GF-D8 (cell line): Measurements from ENCODE around the gene TRAFD1.

ENCODE experiments used
- DNase-seq: peaks from one replicate; lab custom pipeline; 2025; lab: John Stamatoyannopoulos, UW

The TRAFD1 gene

DNA sequence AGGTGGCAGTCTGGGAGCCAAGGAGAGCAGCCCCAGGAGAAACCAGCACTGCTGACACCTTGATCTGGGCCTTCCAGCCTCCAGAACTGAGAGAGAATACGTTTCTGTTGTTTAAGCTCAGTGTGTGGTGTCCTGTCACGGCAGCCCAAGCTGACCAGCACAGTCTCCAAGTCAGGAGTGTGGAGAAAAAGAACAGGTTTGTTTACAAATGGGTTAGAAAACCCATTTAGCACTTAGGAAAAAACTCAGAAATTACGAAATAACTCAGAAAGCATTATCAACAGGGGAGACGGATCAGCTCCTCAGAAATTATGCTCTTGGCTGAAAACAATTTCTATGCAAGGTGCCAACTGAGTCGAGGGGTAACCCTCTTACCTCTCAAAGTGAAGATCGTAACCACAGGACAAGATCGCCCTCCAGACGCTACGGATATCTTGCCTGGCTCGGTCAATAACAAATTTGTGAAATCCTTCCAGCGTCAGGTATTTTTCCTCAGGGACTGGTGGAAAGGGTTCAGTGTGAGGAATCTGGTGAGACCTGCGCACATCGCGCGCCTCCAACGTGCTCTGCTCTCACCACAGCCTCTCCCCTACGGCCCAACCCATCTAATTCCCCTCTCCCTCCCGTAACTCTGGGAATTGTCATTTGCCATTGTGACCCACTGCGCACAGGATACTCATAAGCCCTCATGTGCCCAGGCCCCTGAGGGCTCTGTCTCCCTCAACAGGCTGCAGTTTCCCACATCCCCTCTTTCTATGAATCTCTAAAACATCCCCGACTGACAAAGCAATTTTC, 50.2 kb downstream of the TRAFD1 start:
- no peak for DNase-seq

DNA sequence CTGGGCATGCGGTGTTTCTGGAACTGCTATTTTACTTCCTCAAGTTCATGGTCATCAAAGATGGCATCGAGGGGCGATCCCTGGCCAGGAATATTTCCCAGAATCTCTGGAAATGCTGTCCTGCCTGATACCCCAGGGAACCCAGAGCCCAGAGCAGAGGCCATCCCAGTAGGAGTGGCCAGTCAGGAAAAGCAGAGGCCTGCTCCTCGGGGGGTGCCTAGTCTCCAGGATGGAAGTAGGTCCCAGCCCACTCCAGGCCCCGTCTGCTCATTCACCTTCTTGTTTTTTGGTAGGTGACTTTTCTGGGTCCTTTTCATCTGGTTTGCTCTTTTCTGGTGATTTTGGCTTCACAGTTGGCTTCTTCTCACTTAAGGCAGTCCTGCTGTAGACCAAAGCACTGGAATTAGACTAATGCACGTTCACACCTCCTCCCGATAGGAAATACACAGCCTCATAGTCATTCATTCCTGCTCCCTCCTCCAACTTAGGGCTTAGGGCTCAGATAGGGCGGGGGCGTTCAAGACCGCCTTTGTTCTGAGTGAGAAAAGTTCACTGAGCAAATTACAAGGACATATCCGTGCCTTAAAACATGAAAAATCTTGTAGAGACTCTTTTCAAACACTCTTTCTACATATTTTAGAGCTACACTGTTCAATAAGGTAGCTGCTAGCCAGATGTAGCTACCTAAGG, 51.1 kb downstream of the TRAFD1 start:
- no peak for DNase-seq

DNA sequence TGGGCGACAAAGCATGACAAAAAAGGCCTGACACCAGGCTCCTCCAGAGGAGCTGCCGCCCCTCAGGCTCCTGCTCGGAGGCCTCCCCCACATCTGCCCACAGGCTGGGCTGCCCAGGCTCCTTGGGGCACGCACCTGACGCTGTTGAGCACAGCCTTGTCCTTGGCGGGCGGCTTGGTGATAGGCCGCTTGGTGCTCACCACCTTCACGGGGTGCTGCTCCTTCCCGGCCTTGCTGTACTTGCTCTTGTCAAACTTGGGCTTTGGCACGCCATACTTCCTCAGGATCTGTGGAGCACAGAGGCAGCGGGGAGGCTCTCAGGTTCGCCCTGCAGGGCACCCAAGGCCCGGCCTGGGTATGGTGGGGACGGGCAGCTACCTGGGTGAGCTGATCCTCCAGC, 53.4 kb downstream of the TRAFD1 start:
- no peak for DNase-seq

DNA sequence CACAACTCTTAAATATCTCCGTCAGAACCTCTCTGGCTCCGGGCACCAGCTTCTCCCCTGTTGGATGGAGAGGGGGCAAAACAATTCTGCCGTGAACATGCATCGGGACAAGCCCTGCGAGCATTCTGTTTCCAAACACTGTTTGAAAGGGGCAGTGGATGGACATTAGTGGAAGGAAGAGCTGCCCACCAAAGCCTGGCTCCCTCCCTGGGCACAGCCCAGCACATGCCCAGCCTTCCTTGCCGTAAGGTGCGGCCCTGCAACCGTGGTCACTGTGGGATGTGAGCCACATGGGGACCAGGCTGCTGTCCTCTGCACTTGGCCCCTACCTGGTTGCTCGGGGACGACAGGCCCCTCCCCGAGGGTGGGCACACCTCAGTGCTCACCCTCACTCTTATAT, 54.0 kb downstream of the TRAFD1 start:
- DNase-seq, result no peak

DNA sequence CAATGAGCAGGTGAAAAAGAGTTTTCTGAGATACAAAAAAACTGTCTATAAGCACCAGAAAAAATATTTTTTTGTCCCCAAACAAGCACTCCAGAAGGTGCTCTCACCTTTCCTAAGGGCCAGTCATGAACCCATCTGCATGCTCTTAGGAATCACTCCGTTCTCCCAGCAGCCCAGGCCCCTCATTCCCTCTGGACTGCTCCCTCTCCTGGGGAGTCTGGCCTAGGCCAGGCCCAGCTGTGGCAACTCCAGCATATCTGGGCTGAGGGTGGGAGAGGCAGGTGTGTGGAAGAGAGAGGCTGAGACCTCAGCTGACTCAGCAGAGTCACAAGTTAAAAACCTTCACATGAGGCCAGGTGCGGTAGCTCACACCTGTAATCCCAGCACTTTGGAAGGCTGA, 54.6 kb downstream of the TRAFD1 start:
- DNase-seq, result no peak

DNA sequence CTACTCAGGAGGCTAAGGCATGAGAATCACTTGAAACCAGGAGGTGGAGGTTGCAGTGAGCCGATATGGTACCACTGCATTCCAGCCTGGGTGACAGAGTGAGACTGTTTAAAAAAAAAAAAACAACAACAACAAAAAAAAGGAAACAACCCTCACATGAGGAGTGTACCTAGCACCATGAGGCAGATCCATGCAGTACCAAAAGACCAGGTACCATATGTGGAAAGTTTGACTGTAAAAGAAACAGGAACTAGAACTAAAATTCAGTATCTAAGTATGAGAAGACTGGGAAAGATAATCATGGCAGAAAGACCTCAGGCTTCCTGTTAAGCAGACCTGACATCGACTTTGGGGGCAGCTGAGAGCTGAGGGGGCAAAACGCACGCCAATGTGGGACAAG, 55.1 kb downstream of the TRAFD1 start:
- no peak for DNase-seq

DNA sequence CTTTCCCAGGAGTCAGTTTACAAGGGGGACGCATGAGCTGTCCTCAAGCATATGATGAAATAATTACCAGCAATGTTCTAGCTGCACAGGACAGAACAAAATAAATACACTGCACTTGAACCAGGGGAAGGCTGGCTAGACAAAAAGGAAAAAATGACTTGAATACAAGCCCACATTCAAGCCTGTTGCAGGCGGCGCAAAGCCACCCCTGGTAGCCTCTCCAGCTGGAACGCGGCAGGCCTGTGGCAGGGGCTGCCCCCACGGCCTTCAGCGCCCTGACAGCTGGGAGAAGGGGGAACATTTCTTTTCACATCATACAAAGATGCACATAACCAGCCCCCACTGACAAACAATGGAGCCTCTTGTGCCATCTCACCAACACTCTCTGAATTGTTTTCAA, 57.1 kb downstream of the TRAFD1 start:
- no peak for DNase-seq

DNA sequence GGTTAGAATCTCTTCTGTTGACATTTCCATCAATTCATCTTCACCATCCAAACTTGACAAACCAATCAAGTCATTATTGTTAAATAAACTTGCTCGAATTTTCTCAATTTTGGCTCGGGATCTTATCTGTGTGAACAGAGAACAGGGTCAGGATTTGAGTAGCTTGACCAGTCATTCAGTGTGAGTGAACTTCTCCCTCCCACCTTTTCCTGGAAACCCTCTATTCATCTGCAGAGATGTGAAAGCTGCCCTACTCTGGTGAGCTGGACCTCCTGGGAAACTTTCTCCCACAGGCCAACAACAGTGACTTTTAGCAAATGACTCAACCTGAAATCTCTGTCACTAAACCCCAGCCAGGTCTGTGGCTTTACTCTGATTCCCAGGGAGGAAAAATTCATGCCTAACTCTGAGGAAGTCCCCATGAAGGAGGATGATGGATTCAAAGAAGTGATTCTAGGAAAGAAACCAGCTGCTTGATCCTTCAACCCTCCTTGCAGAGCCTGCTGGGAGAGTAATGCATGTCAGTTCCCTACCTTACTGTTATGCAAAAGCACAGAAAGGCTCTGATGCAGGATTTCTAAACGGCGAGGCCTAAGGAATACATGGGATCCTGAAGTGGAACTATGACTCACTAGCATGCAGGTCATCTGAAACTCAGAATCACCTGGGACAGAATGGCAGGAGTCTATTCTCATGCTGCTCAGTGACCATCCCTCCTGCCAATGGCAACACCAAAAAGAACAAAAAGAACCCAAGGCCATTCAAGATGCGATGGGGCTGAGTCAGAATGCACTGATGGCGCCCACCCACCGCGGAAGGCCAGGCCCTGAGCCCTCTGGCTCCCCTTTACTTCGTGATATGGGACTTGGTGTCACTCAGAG, 58.0 kb downstream of the TRAFD1 start:
- DNase-seq, result no peak

DNA sequence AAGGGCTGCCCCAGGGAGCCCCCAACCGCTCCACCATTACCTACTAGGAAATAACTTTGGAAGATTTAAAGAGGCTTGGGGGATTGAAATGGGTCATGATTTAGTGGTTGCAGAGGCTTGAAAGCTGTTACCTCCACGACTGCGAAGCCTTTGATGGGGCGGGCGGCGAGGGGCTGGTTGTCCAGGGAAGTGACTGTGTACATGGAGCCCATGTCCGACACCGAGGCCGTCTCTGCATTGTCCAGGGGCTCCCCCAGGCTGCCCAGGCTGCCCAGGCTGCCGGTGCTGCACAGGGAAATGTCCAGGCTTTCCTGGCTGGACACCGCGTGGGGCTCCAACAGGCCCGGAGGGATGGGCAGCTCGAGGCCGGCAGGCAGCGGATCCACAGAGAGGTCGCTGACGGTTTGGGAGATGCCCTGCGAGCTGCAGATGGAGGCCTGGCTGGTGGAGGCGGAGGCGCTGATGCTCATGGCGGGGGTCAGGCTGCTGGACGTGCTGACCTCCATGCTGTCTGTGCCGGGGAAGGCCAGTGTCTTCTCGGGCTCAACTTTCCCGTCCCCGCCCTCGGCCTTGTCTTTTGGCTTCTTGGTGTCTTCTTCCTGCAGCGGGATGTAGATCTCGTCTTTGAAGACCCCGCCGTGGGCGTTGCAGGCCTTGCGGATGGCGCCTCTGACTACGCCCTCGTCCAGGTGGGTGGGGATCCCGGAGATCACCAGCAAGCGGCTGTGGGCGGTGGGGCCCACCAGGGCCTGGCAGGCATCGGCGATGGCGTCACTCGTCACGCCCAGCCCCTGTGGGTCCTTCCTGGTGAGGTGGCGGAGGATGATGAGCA, 58.9 kb downstream of the TRAFD1 start:
- DNase-seq, result no peak

DNA sequence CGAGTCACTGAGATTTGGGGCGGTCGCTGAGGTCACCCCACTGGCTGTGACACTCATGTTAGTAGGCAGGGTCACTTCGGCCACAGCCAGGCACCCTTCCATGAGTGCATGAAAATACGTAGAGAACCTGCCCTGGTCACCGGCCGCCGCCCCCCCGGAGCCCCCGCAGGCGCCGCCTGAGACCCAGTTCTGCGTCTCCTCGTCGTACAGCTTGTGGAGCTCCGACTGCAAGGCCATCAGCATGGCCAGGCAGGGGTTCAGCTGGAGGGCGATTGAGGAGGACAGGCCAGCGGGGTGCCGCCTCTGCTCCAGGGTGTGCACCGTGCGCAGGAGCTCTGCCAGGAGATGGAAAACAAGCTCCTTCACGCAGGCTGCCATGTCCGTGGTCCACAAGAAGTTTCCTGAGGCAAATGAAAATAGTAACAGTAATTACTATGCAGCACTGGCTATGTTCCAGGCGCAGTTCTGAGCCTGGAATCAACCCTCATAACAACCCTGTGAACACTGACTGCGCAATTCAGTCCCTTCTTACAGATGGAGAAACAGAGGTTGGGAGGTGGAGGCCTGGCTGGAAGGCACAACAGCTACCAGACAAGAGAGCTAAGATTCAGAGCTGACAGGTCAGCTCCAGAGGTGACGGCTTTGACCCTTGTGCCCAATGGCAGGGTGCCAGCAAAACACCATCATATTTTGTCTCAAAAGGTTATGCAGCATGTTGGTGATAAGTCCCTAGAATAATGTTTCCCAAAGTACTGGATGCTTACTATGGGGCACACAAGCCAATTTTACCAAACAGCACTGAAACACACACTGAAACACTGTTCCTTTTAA, 59.9 kb downstream of the TRAFD1 start:
- no peak for DNase-seq

DNA sequence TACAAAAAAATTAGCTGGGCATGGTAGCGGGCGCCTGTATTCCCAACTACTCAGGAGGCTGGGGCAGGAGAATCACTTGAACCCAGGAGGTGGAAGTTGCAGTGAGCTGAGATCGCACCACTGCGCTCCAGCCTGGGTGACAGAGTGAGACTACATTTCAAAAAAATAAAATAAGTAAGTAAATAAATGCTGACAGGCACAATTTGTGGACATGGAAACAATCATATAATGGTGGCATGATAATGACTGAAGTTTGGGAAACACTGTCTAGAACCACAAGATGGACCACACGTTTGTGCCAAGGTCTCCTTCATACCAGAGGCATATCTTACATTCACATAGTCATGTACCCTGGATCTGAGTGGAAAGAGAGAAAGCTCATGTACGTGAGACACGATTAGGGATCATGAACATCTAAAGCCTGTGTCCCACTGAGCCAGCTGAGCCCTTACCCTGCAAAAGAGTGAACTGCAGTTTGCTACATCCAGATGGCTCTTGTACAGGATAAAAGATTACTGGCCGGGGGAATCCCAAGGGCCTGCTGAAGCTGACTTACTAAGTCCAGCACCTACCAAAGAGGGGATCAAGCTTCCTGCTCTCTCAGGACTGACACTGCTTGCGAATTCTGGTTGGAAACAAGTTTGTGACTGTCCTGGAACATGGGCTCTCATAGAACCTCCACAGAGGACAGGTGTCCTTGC, 62.9 kb downstream of the TRAFD1 start:
- DNase-seq, result no peak

DNA sequence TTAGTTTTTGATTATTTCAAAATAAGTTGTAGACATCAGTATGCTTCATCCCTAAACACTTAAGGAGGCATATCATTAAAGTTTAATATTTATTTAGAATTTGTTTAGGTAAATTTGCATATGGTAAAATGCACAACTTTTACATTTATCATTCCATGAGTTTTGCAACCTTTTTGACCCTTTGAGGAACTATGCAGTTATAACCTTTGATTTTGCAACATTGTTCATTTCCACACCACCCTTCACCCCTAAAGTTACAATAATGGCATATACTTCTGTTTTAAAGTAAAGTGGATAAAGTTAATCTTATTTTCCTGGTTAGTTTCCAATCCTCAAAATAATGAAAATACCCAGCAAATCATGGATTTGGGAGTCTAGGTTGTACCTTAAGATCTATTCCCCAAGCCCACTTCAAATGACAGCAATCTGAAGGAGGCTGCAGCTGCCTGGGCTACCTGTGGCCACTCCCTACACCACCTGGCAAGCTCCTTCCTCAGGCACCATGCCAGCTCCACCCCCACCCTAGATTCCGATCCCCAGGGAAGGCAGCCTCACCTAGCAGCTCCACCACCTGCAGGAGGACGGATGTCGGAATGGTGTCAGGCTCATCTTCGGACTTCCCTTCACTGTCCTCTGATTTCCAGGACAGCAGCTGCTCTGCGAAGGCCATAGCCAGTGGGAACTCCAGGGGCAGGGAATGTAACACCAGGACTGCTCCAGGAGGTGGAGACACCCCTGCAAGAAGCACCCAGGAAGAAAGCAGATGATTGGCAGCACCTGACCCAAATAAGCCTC, 65.1 kb downstream of the TRAFD1 start:
- DNase-seq, result no peak

DNA sequence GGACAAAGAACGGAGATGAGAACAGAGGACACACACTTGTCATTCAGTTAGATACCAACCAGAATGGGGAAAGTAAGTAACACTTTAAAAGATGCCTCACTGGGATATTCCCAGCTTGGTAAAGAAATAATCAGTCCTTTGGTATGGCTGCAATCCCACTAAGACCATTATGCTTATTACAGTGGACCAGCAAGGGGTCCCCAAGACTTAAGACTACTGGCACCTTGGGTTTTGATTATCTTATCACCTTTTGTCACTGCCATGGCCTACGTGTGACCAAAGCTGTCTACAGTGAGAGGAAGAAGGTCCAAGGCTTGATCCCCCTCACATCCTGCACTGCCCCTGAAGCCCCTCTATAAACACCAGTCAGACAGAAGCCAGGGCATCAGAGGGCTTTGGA, 65.8 kb downstream of the TRAFD1 start:
- no peak for DNase-seq

DNA sequence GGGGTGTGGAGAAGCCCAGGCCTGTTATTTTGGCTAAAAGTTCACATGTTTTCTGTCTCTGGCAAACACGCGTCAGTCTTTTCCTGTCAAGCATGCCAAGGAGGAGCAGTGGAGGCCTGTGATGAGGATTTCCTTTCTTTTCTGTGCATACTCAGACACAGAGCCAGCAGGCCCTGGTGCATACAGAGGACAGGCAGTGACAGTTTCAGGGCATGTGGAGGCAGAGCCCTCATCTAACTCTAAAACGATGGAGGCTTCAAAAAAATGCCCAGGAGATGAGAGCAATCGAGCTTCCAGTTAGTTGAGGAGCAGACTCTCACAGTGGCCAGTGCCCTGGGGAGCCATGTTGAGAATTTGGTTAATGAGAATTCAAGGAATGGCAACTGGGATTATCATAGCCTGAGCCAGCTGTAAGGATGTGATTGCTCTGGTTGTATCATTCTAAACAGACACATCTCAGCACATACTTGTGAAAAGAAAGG, 66.5 kb downstream of the TRAFD1 start:
- DNase-seq, result no peak

DNA sequence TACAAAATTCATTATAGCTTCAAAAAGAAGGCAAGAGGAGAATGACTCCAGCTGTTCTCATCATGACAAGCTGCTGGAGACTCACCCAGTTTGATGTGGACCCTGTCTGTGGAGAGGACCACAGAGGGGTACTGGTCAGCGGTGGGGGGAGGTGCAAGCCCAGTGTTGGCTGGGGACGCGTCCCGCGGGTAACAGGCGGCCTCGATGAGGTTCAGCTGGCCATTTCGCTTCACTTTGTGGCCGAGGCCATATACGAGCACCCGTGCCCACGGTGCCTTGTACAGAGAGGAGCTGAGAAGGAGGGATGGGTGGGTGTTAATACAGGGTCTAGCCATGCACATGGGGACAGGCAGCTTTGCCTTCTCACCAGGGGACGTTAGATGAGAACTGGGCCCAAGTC, 67.1 kb downstream of the TRAFD1 start:
- no peak for DNase-seq

DNA sequence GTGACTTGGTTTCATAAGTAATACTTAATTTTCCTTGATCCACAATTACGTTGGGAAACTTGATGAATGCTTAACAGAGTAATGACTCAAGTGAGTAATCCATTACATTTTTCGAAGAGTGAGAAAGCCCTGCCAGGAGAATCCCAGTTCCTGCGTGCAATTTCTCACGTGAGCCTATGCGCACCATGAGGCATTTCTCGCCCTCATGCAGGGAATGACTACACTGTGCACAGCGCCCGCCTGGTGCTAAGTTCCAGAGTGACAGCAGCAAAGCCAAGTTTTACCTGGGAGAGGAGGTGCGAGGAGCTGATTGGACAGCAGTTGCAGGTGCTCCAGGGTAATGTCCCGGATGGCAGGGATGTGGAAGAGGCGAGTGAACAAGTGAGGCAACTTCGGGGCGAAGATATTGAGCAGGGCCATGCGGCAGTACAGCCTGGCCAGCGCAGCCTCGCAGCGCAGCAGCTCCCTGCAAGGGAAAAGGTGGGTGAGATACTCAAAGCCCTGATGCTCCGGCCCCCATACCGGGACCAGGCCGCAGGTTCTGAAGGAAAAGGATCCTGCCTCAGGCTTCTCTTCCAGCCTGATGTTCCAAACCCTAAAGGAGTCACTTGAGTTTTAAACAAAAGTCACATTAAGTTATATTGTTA, 69.4 kb downstream of the TRAFD1 start:
- DNase-seq, result no peak

DNA sequence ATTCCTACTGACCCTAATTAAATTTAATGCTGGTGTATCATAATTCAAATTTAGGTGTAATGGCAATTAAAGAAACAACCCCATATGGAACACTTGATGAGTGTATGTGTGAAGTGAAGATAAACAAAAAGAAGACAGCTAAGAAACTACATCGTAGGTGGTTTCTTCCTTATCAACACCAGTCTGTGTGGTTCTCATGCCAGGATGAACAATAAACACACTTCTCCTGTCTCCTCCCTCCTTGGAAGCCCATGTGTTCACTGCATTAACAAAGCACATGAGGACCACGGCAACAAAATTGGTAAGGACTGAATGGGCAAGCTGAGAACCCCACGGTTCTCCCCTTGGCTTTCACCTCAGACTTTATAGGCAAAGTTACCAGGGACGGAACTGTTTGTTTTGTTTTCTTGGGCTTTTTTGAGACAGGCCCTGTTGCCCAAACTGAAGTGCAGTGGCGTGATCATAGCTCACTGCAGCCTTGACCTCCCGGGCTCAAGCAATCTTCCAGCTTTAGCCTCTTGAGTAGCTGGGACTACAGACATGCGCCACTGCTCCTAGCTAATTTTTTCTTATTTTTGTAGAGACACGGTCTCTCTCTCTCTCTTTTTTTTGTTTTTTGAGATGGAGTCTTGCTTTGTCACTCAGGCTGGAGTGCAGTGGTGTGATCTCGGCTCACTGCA, 71.0 kb downstream of the TRAFD1 start:
- no peak for DNase-seq

DNA sequence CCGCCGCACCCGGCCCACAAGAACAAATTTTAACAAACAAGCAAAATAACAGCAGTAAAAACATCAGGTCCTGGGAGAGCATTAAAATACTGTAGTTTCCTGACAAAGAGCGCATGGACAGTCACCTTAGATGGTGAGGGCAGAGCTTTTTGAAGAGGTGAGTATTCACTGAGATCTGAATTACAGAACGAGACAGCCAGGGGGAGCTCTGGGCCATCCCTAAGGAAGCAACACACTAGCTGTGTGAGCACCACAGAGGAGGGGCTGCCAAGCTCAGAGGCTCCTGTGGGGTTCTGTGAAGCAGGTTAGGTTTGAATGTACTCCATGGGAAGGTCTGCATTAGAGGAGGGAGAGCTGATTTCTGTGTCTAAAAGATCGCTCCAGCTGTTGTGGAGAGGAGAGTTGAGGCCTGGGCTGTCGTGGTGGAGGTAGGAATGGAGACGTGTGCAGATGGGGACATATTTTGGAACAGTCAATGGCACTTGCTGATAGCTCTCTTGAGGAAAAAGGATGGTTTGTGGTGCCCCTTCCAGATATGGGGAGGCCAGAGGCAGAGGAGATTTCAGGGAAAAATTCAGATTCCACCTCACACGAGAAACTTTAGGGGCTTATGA, 72.9 kb downstream of the TRAFD1 start:
- DNase-seq, result no peak
